ENCODE results near the gene SECTM1. TPM values are rescaled to one million over a fixed set of nuclear protein-coding genes. Genes with fewer than 3 reads are reported as not detected.

SECTM1 gene
- total RNA-seq, 4 donors from 2014 or later: 10.7 to 258 (median 94.5) TPM

- Histone ChIP-seq H3K27ac (peak overlapping the region; percentile 66 to 92 (median 78)), H3K9me3 (no peaks in the 10 kb centered on the region), H3K4me1 (peaks cover 0 to 67% (median 32%) of the 10 kb centered on the region in 4 donors), H3K4me3 (peak overlapping the region; percentile 29 to 66 (median 55)), H3K36me3 (no peaks in the 10 kb centered on the region), H3K27me3 (no peaks in the 10 kb centered on the region)
- TF ChIP-seq POLR2A (IDR thresholded peaks at IDR 0.05) (no peak), CTCF (IDR thresholded peaks at IDR 0.05) (peak in 1 of 6 experiments; percentile 1)
- DNase-seq: peak in 2 of 3 donors; percentile 39 to 80
Observed at GRCh38 chr17:82334622-82335394, 1.2 kb upstream of the SECTM1 start.

- no peaks in the 10 kb centered on the region for H3K36me3 ChIP-seq
- H3K9me3 ChIP-seq: no peaks in the 10 kb centered on the region
- DNase-seq: no peak
- peak overlapping the region; percentile 42 to 66 (median 55) for H3K4me3 ChIP-seq
- no peaks in the 10 kb centered on the region for H3K27me3 ChIP-seq
- H3K4me1 ChIP-seq: peaks cover 4 to 67% (median 32%) of the 10 kb centered on the region in 4 donors
- H3K27ac ChIP-seq: peak overlapping the region; percentile 66 to 92 (median 78)
- TF ChIP-seq POLR2A (IDR thresholded peaks at IDR 0.05): no peak
- no peak for TF ChIP-seq CTCF (IDR thresholded peaks at IDR 0.05)
Observed at GRCh38 chr17:82334204-82334621, 647 bp upstream of the SECTM1 start.

GRCh38 chr17:82332669-82333278 lies 792 bp downstream of the SECTM1 start:
- Histone ChIP-seq H3K4me1 (peaks cover 7 to 67% (median 32%) of the 10 kb centered on the region in 4 donors), H3K4me3 (peak overlapping the region; percentile 42 to 66 (median 55)), H3K9me3 (no peaks in the 10 kb centered on the region), H3K27ac (peak overlapping the region; percentile 66 to 92 (median 78)), H3K36me3 (no peaks in the 10 kb centered on the region), H3K27me3 (no peaks in the 10 kb centered on the region)
- DNase-seq: peak; percentile 53 to 82 (median 73)
- TF ChIP-seq POLR2A (IDR thresholded peaks at IDR 0.05) (peak in 1 of 2 donors; percentile 20), CTCF (IDR thresholded peaks at IDR 0.05) (peak in 1 of 6 experiments; percentile 6)

- no peak for DNase-seq
Observed at GRCh38 chr17:82331345-82331939, 2.1 kb downstream of the SECTM1 start.

More at GRCh38 chr17:82331345-82331939, 2.1 kb downstream of the SECTM1 start:
- Histone ChIP-seq H3K9me3 (no peaks in the 10 kb centered on the region), H3K4me3 (peak overlapping the region in 2 of 4 donors; percentile 63 to 66), H3K27ac (peak overlapping the region in 3 of 4 donors; percentile 66 to 92 (median 87)), H3K36me3 (no peaks in the 10 kb centered on the region), H3K4me1 (peaks cover 7 to 76% (median 32%) of the 10 kb centered on the region in 4 donors), H3K27me3 (no peaks in the 10 kb centered on the region)
- no peak for TF ChIP-seq CTCF (IDR thresholded peaks at IDR 0.05)
- TF ChIP-seq POLR2A (IDR thresholded peaks at IDR 0.05): no peak

Measured in Peyer's patch (tissue), 4 donors.